ENCODE measurements around the gene RNF217.

GRCh38 chr6:125015152-125015551, 52.9 kb downstream of the RNF217 start:
- TF ChIP-seq CTCF (IDR thresholded peaks at IDR 0.05) (no peak), EP300 (IDR thresholded peaks at IDR 0.05) (no peak), POLR2AphosphoS5 (IDR thresholded peaks at IDR 0.05) (no peak)
